Measurements from ENCODE around the gene ADARB2. TPM values are rescaled to one million over a fixed set of nuclear protein-coding genes. Genes with fewer than 3 reads are reported as not detected.

Gene ADARB2
- total RNA-seq, 2 experiments from 2014 or later = not detected

DNA sequence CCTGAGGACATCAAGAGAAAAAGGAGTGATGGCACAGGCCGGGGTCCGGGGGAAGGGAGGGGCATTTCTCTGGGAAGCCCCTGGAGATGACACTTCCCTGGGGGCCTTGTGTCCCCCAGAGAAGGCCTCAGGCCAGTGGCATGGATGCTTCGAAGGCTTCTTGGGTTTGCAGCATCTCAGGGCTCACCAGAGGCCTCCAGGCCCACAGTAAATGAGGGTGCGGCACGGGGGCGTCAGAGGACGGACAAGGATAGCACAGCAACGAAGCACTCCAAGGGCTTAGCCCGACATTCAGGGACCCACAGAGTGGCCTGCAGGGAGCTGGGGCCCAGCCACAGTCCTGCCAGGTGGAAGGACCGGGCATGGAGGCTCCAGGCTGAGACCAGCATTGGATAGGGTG, 71.6 kb downstream of the ADARB2 start:
- CTCF ChIA-PET = interaction anchor here (0.6 kb wide), 1 partner anchor 656 kb away, joined by 3 read pairs; no protein-coding TSS in a partner anchor
- POLR2A ChIA-PET = no interaction called here

GRCh38 chr10:1665021-1665661, 72.2 kb downstream of the ADARB2 start:
- POLR2A ChIA-PET = no interaction called here
- CTCF ChIA-PET = no interaction called here

DNA sequence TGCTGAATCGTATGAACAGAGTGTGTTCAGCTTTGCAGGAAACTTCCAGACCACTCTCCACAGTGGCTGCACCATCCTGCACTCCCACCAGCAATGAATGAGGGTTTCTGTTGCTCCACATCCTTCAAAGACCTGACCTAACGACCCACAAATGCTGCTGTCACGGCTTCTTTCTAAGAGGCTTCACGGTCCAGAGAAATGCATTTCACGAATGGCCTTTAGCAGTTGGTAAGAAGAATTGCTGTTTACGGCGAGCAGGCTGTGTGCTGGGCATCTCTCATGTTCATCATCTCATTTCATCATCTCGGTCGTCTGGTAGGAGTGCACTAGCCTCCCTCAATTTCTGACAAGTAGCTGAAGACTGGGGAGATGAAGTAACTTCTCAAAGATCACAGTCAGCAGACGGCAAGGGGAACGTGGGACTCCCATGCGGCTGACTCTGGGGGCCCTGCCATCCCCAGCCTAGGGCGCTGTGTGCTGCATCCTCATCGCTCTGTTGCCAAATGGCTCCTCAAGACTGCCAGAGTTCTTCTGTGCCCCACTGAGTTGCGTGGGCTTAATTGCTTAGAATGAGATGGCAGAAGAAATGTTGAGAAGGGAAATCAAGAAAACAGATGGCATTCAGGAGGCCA, 72.9 kb downstream of the ADARB2 start:
- POLR2A ChIA-PET = no interaction called here
- CTCF ChIA-PET = no interaction called here

GRCh38 chr10:1663226-1663625, 74.1 kb downstream of the ADARB2 start:
- ChIA-PET CTCF (no interaction called here), POLR2A (no interaction called here)

DNA sequence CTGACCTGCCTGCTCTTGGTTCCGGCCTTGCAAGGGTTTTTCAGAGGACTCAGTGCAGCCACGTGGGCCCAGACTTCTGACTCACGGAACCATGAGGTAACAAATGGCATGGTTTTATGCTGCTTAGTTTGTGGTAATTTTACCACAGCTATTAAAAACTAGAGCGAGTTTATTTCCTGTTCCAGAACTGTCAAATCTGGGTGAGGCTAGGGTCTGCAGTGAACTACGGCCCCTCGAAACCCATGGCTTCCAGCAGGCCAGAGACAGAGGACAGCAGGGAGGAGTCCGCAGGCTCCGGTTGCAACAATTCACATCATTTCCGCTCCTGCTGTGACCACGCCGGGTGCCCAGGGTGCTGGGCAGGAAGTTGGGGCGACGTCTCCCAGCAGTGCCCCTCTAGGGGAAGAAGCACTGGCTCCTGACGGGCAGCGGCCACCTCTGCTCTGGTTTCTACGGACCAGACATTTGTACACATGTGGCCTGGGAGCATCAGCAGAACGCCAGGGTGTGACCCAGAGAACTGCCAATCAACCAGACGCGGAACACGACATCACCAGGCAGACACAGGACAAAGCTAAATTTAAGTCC, 74.8 kb downstream of the ADARB2 start:
- ChIA-PET CTCF (no interaction called here), POLR2A (no interaction called here)

DNA sequence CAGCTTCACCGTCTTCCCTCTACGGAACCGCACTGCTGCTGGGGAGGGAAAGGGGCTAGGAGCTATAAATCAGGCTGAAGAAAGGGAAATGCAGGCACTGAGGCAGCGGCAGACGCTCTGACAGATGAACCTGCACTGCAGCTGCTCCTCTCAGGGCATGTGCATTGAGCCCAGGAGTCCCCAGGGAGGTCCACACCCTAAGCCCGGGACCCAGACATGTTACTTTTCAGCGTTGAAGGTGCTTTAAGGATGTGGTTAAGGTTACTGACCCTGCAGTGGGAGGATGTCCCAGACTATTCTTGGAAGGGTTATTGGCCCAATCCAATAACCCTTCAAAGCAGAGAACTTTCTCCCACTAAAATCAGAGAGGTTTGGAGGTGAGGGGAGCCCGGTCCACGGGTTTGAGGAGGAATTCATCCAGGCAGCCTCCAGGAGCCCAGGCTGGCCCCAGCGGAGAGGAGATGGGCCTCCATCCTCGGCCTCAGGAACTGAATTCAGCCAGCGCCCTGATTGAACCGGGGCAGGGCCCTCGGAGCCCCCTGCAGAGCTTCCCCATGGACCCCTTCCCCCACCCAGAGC, 75.4 kb downstream of the ADARB2 start:
- ChIA-PET CTCF (no interaction called here), POLR2A (no interaction called here)

DNA sequence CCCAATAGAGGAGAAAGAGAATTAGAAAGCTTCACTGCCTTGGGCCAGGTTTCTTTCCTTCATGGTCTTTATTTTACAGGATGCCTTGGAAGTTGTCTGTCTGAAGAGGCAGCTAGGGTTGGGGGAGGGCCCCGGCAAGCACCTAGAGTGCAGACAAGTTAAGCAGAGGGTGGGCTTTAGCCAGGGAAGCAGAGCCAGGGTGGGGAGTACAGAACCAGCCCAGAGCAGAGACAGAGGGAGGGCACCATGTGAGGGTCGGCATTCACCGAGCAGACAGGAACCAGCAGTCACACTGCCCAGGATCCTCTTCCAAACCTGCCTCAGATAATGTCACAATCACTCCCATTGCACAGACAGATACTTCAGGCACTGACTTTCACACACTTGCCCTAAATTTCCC, 75.9 kb downstream of the ADARB2 start:
- ChIA-PET POLR2A (no interaction called here), CTCF (no interaction called here)

DNA sequence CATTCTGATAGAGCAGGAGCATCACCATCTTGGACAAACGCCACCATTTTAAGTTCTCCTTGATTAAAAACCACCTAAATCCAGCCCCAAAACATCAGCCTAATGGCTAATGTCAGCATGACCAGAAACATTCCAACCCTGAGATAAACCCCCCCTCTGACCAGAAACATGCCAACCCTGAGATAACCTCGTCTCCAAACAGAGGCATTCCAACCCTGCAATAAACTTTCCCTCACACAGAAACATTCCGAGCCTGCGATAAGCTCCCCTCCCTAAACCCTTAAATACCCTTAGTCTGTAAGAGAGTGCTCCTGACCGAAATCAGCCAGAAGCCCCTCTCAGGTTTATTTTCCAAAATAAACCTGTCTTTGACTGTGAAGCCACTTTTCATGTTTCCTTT, 76.5 kb downstream of the ADARB2 start:
- POLR2A ChIA-PET = no interaction called here
- CTCF ChIA-PET = no interaction called here

DNA sequence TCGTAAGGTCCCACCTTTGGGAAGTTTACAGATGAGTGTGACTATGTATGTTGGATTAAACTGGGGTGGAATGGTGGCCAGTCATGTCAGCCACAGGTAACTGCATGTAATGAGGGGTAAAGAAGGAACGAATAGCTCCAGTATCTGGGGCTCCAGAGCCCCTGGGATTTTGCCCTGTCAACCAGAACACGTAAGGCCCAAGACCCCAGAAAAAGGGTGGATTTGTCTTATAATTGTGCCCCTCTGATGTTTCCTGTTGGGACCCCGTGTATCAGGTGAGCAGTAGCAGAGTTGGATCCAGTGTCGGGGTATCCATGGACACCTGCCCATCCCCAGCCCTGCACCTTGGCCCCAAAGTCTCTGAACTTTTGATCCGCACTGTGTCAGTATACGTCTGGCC, 76.9 kb downstream of the ADARB2 start:
- ChIA-PET POLR2A (no interaction called here), CTCF (no interaction called here)

DNA sequence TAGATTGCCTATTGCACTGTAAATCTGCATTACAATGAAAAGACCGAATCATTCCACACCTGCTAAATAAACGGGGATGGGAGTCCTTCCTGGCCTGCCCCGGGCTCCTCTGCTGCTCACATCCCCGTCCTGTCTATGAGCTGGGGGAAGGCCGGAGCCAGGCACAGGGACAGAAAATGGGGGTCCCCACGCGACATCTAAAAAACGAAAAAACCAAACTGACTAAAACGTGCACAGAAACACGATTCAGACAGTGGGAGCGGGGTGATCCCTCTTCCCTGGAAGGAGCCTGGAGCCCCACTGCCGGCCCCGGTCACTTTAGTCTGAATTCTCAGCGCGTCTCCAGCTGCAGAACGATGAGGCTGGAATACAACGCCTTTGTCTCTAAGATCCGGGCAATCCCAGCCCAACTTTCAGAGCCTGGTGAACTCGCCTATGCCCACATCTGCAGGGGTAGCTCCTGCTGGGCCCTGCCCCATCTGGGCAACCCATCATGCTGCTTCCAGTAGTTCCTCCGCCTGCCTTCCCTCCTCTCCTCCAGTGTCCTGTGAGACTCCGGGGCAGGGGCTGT, 78.0 kb downstream of the ADARB2 start:
- POLR2A ChIA-PET = no interaction called here
- CTCF ChIA-PET = no interaction called here

DNA sequence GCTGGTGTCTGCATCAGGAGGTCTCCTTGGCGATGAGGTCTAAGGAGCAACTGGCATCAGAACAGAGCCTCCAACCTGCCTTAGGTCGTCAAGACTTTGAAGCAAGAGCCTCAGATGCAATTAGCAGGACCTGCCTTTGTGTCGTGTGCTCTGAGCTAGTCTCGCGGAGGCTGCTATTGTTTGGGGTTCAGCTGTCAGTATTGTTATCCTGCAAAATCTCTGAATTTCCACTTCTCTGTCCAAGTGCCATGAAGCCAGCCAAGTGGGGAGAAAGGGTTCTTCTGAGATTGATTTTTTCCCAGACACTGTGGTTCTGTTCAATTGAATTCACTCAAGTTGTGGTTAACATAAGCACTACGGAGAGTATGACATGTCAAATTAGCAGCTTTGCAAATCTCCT, 78.7 kb downstream of the ADARB2 start:
- ChIA-PET CTCF (no interaction called here), POLR2A (no interaction called here)

DNA sequence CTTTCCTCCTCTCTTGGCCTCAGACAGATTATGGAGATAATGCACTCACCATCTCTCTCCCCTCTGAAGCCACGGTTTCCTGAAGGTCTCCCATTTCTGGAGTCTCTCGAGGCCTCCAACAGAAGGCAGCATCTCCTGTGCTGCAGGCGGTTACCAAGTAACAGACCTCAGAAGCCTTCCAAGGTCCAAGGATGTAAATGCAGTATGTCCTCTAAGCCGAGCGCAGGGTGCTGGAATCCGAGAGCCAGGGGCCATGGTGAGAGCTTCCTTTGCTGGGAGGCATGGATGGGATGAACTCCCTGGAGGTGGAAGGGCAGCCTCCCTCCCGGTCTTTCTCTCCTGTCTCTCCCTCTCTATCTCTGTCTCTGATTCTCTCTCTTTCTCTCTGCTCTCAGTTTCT, 79.8 kb downstream of the ADARB2 start:
- ChIA-PET POLR2A (no interaction called here), CTCF (no interaction called here)

DNA sequence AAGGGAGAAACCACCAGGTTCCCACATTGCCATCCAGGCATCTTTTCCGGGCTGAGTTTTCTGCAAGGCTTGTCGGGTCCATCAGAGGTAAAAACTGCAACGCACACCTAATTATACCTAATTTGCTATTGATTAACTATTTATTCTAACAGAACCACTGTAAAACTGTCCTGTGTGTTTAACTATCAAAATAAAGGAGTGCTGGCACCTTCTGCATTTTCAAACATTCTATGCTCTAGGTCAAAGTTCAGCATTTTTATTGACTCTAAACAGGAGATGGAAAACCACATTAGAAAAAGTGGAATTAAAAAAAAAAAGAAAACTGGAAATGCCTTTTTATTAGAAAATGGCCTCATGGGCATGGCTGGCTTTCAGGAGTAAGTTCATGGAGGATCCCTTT, 82.0 kb downstream of the ADARB2 start:
- POLR2A ChIA-PET = no interaction called here

GRCh38 chr10:1654811-1655356, 82.4 kb downstream of the ADARB2 start:
- CTCF ChIA-PET = no interaction called here

More for the DNA sequence above, 82.0 kb downstream of the ADARB2 start:
- CTCF ChIA-PET = no interaction called here

GRCh38 chr10:1654247-1654646, 83.1 kb downstream of the ADARB2 start:
- POLR2A ChIA-PET = no interaction called here
- CTCF ChIA-PET = no interaction called here

More at GRCh38 chr10:1654811-1655356, 82.4 kb downstream of the ADARB2 start:
- POLR2A ChIA-PET = no interaction called here

DNA sequence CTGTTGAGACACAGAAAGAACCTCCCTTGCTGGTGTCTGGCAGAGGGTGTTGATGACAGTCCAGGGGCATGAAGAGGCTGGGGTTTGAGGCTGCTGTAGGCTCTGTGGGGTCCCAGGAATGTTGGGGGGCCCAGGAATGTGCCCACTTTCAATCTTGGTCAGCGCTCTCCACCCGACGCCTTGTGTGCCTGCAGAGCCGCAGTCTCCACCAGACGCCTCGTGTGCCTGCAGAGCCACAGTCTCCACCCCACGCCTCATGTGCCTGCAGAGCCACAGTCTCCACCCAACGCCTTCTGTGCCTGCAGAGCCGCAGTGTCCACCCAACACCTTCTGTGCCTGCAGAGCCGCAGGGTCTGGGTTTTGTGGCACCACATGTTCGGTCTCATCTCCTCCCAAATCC, 84.0 kb downstream of the ADARB2 start:
- POLR2A ChIA-PET = no interaction called here

DNA sequence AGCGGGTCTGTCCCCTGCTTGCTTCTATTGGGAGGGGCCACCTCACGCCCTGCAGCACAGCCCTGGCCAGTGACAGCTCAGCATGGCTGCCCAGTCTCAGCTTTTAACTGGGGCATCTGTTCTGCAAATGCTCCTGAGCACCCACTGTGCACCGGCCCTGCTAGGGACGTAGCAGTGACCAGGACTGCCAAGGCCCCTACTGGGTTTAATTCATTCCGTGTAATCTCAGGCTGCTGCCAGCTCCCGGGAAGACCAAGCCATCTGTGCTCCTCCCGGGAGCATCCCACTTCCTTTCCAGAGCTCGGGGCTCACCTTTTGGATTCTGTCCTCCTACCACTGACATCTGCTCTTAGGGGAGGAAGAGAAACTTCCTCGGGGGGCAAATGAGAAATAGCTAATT, 85.2 kb downstream of the ADARB2 start:
- POLR2A ChIA-PET = no interaction called here

More for the DNA sequence above, 84.0 kb downstream of the ADARB2 start:
- CTCF ChIA-PET = no interaction called here

DNA sequence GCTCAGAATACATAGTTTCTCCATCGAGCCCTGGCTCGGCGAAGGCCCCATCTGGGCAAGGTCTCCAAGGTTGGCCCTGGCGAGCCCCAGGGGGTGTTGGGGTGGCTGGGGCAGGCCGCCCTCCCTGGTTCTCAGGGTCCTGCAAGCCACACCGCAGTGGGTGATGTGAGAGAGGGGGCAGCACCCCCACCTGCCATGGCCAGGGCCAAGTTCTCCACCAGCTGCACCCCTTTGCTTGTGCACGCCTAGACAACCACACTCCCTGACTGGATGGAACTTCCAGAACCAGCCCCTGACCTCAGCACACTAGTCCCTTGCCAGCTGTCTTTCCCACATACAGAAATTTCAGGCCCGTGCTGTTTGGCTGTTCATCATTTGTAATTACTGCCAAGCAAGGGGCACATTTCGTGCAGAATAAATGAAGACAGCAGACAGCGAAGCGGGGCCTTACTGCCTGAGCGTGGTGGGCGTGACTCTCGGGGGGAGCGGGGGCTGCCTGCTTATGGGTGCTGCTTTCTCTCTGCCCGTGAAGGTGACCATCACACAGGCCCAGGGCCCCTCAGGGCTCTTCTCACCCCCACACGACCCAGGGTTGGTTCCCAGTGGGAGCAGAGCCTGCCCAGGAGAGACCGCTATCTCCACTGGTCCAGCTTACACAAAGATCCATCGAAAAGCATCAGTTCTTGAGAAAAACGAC, 85.9 kb downstream of the ADARB2 start:
- ChIA-PET CTCF (no interaction called here), POLR2A (no interaction called here)

More for the DNA sequence above, 85.2 kb downstream of the ADARB2 start:
- CTCF ChIA-PET = no interaction called here

DNA sequence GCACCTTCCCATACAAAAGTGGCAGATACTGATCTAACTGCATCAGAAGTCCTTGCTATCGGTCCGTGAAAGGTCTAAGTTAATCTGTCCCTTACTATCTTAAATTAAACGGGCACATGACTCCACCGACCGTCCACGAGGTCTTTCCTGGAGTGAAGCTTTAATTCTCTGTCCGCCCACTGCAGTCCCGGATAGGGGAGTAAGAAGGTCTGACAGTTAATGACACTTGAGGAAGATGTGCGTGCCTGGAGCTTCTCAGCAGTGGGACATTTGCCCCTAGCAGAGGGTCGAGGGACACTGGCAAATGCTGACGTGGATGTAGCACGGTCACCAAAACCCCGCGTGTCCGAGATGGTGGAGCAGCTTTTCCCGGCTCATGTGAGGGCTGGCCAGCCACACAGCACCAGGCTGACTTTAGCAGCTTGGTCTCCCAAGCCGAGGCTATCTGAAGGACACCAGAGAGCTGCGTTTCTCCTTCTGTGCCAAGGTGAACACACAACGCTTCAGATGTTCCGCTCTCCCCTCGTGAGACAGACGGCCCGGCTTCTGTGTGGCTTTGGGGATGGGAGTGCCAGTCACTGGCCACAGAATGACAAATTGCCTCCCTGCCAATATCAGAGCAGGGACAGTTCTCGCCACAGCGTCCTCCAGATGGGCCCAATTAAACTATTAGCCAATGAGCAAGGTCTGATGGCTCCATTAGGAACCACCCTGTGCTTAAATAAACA, 86.6 kb downstream of the ADARB2 start:
- ChIA-PET CTCF (interaction anchor here (0.9 kb wide), 1 partner anchor 15 kb away, joined by 4 read pairs; no protein-coding TSS in a partner anchor), POLR2A (no interaction called here)

- CTCF ChIA-PET = no interaction called here
- POLR2A ChIA-PET = no interaction called here
These were observed 88.7 kb downstream of the ADARB2 start for GRCh38 chr10:1648648-1649047.

All from activated CD8-positive, alpha-beta memory T cell treated with anti-CD3 and anti-CD28 coated beads for 36 hours (primary cell).